ENCODE data around the gene EMID1.
A peak's percentile ranks its signal among the peaks of the same experiment; 100 is the strongest.

Gene EMID1

GRCh38 chr22:29197096-29197495 lies 8.6 kb upstream of the EMID1 start:
- H3K4me3 ChIP-seq (ENCODE audit: low read length): no peak overlapping the region
- H3K27me3 ChIP-seq (ENCODE audit: control insufficient read depth, insufficient read depth, low read length): no peaks in the 10 kb centered on the region
- H3K4me1 ChIP-seq (ENCODE audit: control insufficient read depth, low read depth, low read length): no peaks in the 10 kb centered on the region
- no peak overlapping the region for H3K27ac ChIP-seq (ENCODE audit: low read length)
- no peak overlapping the region for H3K9ac ChIP-seq (ENCODE audit: low read length)
- H3K9me3 ChIP-seq (ENCODE audit: control insufficient read depth, low read depth, low read length): no peaks in the 10 kb centered on the region
- no peaks in the 10 kb centered on the region for H3K36me3 ChIP-seq (ENCODE audit: control insufficient read depth, low read depth, low read length)

- Histone ChIP-seq H3K27me3 (ENCODE audit: control insufficient read depth, insufficient read depth, low read length) (no peaks in the 10 kb centered on the region), H3K4me1 (ENCODE audit: control insufficient read depth, low read depth, low read length) (peaks cover 6% of the 10 kb centered on the region), H3K9me3 (ENCODE audit: control insufficient read depth, low read depth, low read length) (no peaks in the 10 kb centered on the region), H3K36me3 (ENCODE audit: control insufficient read depth, low read depth, low read length) (no peaks in the 10 kb centered on the region), H3K4me3 (ENCODE audit: low read length) (no peak overlapping the region), H3K27ac (ENCODE audit: low read length) (no peak overlapping the region), H3K9ac (ENCODE audit: low read length) (no peak overlapping the region)
Observed at GRCh38 chr22:29198240-29198639, 7.5 kb upstream of the EMID1 start.

GRCh38 chr22:29199702-29200400 lies 5.8 kb upstream of the EMID1 start:
- no peak overlapping the region for H3K27ac ChIP-seq (ENCODE audit: low read length)
- no peak overlapping the region for H3K4me3 ChIP-seq (ENCODE audit: low read length)
- H3K4me1 ChIP-seq (ENCODE audit: control insufficient read depth, low read depth, low read length): peaks cover 6% of the 10 kb centered on the region
- no peaks in the 10 kb centered on the region for H3K9me3 ChIP-seq (ENCODE audit: control insufficient read depth, low read depth, low read length)
- no peaks in the 10 kb centered on the region for H3K36me3 ChIP-seq (ENCODE audit: control insufficient read depth, low read depth, low read length)
- H3K27me3 ChIP-seq (ENCODE audit: control insufficient read depth, insufficient read depth, low read length): peaks cover 6% of the 10 kb centered on the region
- no peak overlapping the region for H3K9ac ChIP-seq (ENCODE audit: low read length)

GRCh38 chr22:29200901-29201300 lies 4.8 kb upstream of the EMID1 start:
- Histone ChIP-seq H3K4me3 (ENCODE audit: low read length) (no peak overlapping the region), H3K9me3 (ENCODE audit: control insufficient read depth, low read depth, low read length) (no peaks in the 10 kb centered on the region), H3K4me1 (ENCODE audit: control insufficient read depth, low read depth, low read length) (peaks cover 6% of the 10 kb centered on the region), H3K36me3 (ENCODE audit: control insufficient read depth, low read depth, low read length) (no peaks in the 10 kb centered on the region), H3K9ac (ENCODE audit: low read length) (no peak overlapping the region), H3K27me3 (ENCODE audit: control insufficient read depth, insufficient read depth, low read length) (peaks cover 12% of the 10 kb centered on the region), H3K27ac (ENCODE audit: low read length) (no peak overlapping the region)

- H3K4me1 ChIP-seq (ENCODE audit: control insufficient read depth, low read depth, low read length): peaks cover 11% of the 10 kb centered on the region
- H3K27ac ChIP-seq (ENCODE audit: low read length): no peak overlapping the region
- peaks cover 16% of the 10 kb centered on the region for H3K27me3 ChIP-seq (ENCODE audit: control insufficient read depth, insufficient read depth, low read length)
- no peaks in the 10 kb centered on the region for H3K36me3 ChIP-seq (ENCODE audit: control insufficient read depth, low read depth, low read length)
- no peak overlapping the region for H3K9ac ChIP-seq (ENCODE audit: low read length)
- no peak overlapping the region for H3K4me3 ChIP-seq (ENCODE audit: low read length)
- no peaks in the 10 kb centered on the region for H3K9me3 ChIP-seq (ENCODE audit: control insufficient read depth, low read depth, low read length)
Observed at GRCh38 chr22:29201782-29202181, 3.9 kb upstream of the EMID1 start.

- Histone ChIP-seq H3K4me1 (ENCODE audit: control insufficient read depth, low read depth, low read length) (peaks cover 13% of the 10 kb centered on the region), H3K9ac (ENCODE audit: low read length) (no peak overlapping the region), H3K4me3 (ENCODE audit: low read length) (no peak overlapping the region)
Observed at GRCh38 chr22:29202212-29203192, 3.2 kb upstream of the EMID1 start.

GRCh38 chr22:29203488-29204454 lies 1.9 kb upstream of the EMID1 start:
- no peak overlapping the region for H3K9ac ChIP-seq (ENCODE audit: low read length)
- H3K4me3 ChIP-seq (ENCODE audit: low read length): no peak overlapping the region
- H3K9me3 ChIP-seq (ENCODE audit: control insufficient read depth, low read depth, low read length): no peaks in the 10 kb centered on the region
- H3K36me3 ChIP-seq (ENCODE audit: control insufficient read depth, low read depth, low read length): no peaks in the 10 kb centered on the region
- H3K4me1 ChIP-seq (ENCODE audit: control insufficient read depth, low read depth, low read length): peaks cover 13% of the 10 kb centered on the region
- H3K27me3 ChIP-seq (ENCODE audit: control insufficient read depth, insufficient read depth, low read length): peaks cover 16% of the 10 kb centered on the region
- no peak overlapping the region for H3K27ac ChIP-seq (ENCODE audit: low read length)

More at GRCh38 chr22:29202212-29203192, 3.2 kb upstream of the EMID1 start:
- Histone ChIP-seq H3K27me3 (ENCODE audit: control insufficient read depth, insufficient read depth, low read length) (peaks cover 16% of the 10 kb centered on the region), H3K27ac (ENCODE audit: low read length) (no peak overlapping the region), H3K9me3 (ENCODE audit: control insufficient read depth, low read depth, low read length) (no peaks in the 10 kb centered on the region), H3K36me3 (ENCODE audit: control insufficient read depth, low read depth, low read length) (no peaks in the 10 kb centered on the region)

- no peaks in the 10 kb centered on the region for H3K36me3 ChIP-seq (ENCODE audit: control insufficient read depth, low read depth, low read length)
- H3K4me1 ChIP-seq (ENCODE audit: control insufficient read depth, low read depth, low read length): peaks cover 13% of the 10 kb centered on the region
- peaks cover 16% of the 10 kb centered on the region for H3K27me3 ChIP-seq (ENCODE audit: control insufficient read depth, insufficient read depth, low read length)
- no peak overlapping the region for H3K9ac ChIP-seq (ENCODE audit: low read length)
- H3K4me3 ChIP-seq (ENCODE audit: low read length): no peak overlapping the region
- no peaks in the 10 kb centered on the region for H3K9me3 ChIP-seq (ENCODE audit: control insufficient read depth, low read depth, low read length)
- no peak overlapping the region for H3K27ac ChIP-seq (ENCODE audit: low read length)
Observed at GRCh38 chr22:29204455-29205183, 1.1 kb upstream of the EMID1 start.

GRCh38 chr22:29205252-29205593 lies 473 bp upstream of the EMID1 start:
- Histone ChIP-seq H3K27ac (ENCODE audit: low read length) (no peak overlapping the region), H3K4me1 (ENCODE audit: control insufficient read depth, low read depth, low read length) (peaks cover 13% of the 10 kb centered on the region), H3K9me3 (ENCODE audit: control insufficient read depth, low read depth, low read length) (no peaks in the 10 kb centered on the region), H3K27me3 (ENCODE audit: control insufficient read depth, insufficient read depth, low read length) (peaks cover 16% of the 10 kb centered on the region), H3K36me3 (ENCODE audit: control insufficient read depth, low read depth, low read length) (no peaks in the 10 kb centered on the region), H3K4me3 (ENCODE audit: low read length) (peak overlapping the region; percentile 14), H3K9ac (ENCODE audit: low read length) (no peak overlapping the region)

GRCh38 chr22:29206372-29207242 lies 911 bp downstream of the EMID1 start:
- H3K4me1 ChIP-seq (ENCODE audit: control insufficient read depth, low read depth, low read length): peaks cover 13% of the 10 kb centered on the region
- peak overlapping the region; percentile 61 for H3K4me3 ChIP-seq (ENCODE audit: low read length)
- H3K9me3 ChIP-seq (ENCODE audit: control insufficient read depth, low read depth, low read length): no peaks in the 10 kb centered on the region
- H3K27me3 ChIP-seq (ENCODE audit: control insufficient read depth, insufficient read depth, low read length): peaks cover 16% of the 10 kb centered on the region
- H3K9ac ChIP-seq (ENCODE audit: low read length): peak overlapping the region; percentile 22
- no peaks in the 10 kb centered on the region for H3K36me3 ChIP-seq (ENCODE audit: control insufficient read depth, low read depth, low read length)
- no peak overlapping the region for H3K27ac ChIP-seq (ENCODE audit: low read length)

Data from iPS-18a (cell line).